ENCODE data around the gene GABARAP.

Gene GABARAP

DNA sequence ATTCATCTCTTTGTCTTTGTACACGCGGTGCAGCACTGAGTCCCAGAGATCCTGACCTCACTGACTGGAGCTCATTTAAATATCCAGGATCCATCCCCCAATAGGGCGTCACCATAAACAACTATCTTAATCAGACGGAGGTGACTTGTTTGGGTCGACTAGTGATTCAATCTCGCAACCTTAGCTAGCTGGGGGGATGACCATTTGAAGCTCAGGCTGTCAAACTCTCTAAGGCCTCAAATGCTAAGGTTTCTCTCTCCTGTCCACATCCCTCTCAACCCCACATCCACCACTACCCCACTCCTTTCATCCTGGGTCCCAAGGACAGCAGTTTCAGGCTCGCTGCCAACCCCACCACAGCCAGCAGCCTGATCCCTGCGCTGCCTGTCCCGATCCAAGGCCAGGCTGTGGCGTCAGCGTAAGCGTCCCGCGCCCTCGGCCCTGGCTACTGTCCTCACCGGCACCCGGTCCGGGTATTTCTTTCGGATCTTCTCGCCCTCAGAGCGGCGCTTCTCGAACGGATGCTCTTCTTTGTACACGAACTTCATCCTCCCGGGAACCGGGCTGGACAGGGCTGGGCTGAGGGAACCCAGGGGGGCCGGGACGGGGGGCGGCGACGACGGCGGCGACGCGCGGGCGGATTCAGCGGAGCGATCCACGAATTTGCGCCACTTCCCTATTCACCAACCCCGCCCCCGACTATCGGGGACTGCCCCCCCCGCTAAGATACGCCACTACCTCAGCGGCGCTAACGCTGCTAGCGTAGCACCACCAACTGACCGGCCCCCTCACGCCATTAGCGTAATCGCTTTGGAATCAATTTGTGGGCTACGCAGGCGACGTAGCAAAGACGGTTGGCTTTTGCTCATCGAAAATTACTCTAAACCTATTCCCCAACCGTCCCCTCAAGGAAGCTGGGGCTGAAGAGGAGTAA lies at the start of gene GABARAP:
TSS of gene GABARAP (minus strand) at position 667 of the 934 bp plus-strand sequence. CDS start at position 548, 119 bp downstream.
- peak; percentile 97 for DNase-seq

DNA sequence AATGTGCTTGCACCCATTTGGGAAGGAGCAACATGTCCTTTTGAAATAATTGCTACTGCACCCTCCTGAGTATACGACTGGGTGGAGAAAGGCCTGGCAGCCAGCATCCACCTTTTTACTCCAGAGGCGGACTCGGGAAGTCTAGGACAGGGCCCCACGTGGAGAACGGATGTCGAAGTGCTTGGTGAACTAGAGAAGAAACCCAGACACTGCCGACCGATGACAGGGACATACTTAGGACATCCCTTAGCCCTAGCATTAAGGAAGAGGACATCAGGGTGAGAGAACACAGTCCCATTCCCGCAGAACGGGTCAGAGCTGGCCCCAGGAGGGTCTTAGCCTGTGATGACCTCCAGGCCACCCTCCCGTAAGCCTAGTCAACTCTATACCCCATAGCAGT lies 48.4 kb upstream of the GABARAP start:
- no peak for DNase-seq

DNA sequence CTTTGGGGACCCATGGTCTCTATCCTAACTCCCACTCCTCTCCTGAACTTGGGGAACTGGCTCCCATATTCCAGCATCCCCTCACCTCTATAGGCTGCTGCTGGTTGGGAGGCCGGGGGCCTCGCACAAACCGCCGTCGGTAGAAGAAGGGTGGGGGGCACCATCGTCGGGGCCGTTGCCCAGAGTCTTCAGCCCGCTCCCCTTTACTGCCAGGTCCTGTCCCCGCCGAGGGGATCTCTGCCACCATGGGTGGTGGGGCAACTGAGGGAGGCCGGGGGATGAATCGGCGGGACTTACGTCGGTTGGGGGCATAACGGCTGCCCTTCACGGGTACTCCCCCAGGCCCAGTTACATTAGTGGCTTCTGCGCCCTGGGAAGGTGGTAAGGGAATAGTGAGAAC lies 47.9 kb upstream of the GABARAP start:
- no peak for DNase-seq

DNA sequence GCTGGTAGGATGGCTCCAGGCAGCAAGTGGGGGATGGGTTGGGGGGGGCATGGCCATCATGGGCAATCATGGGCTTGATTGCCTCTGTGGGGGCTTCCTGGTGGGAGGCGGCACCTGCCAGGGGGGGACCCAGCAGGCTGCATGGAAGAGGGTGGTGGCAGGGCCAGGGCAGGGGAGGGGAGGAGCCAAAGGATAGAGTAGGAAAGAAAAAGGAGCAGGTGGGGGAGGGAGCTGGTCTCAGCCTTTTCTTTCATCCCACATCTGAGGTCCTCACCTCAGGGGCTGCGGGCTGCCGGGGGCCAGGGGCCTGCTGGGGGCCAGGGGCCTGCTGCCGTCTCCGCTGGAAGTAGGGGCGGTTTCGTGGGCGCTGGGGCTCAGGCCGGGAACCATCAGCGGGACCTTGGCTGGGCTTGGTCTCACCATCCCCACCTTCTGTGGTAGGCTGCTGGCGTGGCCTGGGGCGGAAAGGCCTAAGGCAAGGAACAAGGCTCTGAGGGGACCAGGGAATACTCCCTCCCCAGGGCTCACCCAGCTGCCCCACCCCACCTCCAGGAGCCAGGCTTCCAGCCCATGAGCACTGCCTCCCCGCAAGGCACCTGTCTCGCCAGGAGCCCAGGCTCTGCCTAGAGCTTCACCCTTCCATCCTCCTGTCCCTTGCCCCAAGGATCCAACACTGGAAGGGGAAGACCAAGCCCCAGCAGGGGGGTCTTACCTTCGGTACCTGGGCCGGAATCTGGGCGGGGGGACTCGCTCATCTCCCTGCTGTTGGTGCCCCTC lies 47.2 kb upstream of the GABARAP start:
- no peak for DNase-seq

DNA sequence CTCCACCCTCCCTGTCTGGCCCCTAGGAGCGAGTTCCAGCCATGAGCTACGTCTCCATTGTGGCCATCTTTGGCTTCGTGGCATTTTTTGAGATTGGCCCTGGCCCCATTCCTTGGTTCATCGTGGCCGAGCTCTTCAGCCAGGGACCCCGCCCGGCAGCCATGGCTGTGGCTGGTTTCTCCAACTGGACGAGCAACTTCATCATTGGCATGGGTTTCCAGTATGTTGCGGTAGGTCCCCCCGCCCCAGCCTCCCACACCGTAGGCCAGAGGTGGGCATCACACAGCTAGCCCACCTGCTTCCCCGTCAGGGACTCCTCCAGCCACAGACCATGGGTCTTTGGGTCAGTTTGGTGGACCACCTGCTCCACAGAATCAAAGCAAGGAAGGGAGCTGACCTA lies 43.4 kb upstream of the GABARAP start:
- no peak for DNase-seq

DNA sequence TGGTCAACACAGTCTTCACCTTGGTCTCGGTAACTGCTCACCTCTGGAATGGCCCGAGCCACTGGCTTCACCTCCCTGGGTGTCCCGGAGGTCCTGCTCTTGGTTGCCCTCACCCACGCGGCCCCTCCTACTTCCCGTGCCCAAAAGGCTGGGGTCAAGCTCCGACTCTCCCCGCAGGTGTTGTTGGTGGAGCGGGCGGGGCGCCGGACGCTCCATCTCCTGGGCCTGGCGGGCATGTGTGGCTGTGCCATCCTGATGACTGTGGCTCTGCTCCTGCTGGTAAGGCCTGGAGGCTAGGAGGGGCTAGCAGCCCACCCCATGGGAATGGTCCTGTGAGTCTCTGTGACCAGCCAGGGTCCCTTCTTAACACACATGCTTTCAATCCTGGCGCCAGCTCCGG lies 42.7 kb upstream of the GABARAP start:
- DNase-seq = no peak

DNA sequence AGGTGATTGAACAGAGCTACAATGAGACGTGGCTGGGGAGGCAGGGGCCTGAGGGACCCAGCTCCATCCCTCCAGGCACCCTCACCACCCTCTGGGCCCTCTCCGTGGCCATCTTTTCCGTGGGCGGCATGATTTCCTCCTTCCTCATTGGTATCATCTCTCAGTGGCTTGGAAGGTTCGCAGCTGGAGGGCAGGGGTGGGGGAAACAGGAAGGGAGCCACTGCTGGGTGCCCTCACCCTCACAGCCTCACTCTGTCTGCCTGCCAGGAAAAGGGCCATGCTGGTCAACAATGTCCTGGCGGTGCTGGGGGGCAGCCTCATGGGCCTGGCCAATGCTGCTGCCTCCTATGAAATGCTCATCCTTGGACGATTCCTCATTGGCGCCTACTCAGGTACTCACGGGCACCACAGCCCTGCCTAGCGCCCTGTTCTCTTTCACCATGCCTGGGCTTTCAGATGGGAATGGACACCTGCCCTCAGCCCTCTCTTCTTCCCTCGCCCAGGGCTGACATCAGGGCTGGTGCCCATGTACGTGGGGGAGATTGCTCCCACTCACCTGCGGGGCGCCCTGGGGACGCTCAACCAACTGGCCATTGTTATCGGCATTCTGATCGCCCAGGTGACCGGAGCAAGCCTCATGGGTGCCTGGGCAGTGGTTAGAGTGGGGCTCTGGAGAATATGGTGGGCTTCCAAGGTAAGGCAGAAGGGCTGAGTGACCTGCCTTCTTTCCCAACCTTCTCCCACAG lies 41.4 kb upstream of the GABARAP start:
- DNase-seq = no peak

DNA sequence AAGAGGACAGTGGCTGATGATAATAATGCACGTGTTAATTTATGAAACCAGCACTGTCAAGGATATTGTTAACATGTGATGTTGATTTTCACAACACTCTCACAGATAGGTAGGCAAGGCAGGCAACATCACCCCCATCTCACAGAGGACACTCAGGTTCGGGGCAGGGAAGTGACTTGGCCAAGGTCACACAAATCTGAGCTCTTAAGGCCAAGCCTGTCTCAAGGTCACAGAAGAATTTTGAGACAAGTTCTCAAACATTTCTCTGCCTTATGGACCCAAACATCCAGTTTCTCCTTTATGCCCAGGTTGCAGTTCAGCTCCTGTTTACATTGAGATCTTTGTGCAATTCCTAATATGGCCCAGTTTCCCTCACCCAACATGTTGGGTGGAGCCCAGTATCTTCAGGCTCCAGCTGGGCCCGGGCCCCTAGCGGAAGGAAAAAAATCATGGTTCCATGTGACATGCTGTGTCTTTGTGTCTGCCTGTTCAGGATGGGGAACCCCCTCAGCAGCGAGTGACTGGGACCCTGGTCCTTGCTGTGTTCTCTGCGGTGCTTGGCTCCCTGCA lies 40.6 kb upstream of the GABARAP start:
- DNase-seq = peak in 1 of 2 experiments; percentile 25

DNA sequence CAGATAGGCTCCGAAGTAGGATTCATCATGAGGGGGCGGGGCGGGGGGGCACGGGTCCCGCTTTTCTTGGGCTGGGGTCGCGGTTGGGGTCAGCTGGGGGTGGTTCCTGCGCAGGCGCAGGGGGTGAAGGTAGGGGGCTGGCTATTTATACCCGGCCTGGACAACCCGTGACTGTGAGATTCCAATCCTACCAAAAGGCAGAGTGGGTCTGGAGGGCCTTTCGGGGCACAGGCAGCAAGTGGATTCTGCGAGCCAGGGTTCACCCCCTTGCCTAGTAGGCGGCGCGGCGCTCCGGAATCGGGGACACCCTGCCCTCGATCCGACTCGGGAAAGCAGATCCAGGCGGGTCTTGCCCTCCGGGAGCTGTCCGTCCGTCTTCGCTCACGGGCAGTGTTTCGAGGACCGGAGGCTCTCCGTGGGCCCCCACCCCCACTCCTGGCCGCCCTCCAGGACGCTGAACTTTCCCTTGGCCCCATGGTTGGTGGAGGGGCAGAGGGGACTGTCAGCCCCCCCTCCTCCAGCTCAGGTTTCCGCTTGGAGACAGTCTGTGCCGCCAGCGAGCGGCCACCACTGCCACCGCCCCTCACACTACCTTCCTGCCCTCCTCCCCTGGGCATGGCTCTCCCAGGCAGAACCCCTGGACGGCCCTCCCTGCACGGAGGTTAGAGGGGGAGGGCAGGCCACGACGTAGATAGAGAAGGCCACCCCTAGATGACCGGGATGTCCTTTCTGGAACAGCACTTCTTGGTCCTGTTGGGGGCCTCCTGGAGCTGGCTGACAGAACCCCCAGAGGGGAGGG lies 39.9 kb upstream of the GABARAP start:
- peak; percentile 26 for DNase-seq

DNA sequence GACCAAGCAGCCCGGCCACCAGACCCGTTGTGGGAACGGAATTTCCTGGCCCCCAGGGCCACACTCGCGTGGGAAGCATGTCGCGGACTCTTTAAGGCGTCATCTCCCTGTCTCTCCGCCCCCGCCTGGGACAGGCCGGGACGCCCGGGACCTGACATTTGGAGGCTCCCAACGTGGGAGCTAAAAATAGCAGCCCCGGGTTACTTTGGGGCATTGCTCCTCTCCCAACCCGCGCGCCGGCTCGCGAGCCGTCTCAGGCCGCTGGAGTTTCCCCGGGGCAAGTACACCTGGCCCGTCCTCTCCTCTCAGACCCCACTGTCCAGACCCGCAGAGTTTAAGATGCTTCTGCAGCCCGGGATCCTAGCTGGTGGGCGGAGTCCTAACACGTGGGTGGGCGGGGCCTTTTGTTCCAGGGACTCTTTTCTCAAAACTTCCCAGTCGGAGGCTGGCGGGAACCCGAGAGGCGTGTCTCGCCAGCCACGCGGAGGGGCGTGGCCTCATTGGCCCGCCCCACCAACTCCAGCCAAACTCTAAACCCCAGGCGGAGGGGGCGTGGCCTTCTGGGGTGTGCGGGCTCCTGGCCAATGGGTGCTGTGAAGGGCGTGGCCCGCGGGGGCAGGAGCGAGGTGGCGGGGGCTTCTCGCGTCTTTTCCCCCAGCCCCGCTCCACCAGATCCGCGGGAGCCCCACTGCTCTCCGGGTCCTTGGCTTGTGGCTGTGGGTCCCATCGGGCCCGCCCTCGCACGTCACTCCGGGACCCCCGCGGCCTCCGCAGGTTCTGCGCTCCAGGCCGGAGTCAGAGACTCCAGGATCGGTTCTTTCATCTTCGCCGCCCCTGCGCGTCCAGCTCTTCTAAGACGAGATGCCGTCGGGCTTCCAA lies 39.1 kb upstream of the GABARAP start, which contains the start of gene SLC2A4:
TSS of gene SLC2A4 (plus strand) at position 645 of the 879 bp plus-strand sequence. CDS start at position 862, 217 bp downstream.
- peak; percentile 94 for DNase-seq

DNA sequence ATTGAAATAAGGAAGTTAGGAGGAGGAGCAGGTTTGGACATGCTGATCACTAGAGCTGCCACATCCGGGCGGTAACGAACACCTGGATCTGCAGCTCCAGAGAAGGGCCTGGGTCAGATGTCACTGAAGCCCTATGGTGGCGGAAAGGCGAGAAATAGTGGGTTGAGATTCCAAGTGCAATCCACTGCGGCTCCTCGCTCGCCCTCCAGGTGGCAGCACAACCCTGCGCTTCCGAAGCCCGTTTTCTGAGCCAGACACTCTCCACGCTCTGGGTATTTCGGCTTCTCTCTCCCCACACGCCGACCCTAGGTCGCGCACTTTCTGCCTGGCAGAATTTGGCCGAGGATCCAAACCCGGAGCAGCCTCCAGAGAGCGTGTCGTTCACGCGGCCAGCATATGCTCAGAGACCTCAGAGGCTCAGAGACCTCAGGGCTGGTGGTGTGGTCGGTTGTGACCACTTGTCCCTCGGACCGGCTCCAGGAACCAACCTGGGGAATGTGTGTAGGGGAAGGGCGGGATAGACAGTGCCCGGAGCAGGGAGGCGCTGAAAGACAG lies 38.3 kb upstream of the GABARAP start:
- peak; percentile 93 to 94 for DNase-seq

DNA sequence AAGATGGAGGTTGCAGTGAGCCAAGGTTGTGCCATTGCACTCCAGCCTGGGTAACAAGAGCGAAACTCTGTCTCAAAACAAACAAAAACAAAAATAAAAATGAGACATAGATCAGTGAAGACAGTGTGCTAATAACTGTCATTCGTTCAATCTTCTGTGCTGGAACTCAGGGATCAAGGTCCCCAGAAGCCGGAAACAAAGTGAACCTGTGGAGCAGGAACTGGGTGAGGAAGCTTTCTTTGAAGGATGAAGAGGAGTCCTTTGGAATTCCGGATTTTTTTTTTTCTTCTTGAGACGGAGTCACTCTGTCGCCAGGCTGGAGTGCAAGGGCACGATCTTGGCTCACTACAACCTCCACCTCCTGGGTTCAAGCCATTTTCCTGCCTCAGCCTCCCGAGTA lies 37.2 kb upstream of the GABARAP start:
- DNase-seq = no peak

DNA sequence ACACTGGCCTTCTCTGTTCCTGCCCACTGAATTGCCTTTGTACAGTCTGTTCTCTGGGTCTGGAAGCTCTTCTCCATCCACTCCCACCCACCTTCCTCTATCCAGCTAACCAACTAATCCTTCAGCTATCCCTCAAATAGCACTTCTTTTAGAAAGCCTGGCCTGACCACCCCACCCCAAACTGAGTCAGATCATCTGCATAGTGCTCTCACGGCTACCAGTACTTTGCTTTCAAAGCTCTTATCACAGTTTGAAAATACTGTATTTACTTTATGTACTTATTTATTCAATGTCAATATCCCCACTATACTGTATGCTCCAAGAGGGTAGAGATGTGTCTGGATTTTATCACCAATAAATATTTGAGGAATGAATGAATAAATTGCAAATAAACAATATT lies 24.5 kb upstream of the GABARAP start:
- DNase-seq = no peak

DNA sequence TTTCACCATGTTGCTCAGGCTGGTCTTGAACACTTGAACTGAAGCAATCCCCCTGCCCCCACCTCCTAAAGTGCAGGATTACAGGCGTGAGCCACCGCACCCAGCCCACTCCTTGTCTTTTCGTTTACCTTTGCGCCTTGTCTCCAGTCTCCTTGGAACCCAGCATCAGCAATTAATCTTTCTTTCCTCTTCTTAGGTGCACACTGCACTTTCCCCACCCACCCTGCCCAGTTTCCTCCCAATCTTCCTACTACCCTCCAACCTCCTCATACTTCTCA lies 21.5 kb upstream of the GABARAP start:
- DNase-seq = no peak

DNA sequence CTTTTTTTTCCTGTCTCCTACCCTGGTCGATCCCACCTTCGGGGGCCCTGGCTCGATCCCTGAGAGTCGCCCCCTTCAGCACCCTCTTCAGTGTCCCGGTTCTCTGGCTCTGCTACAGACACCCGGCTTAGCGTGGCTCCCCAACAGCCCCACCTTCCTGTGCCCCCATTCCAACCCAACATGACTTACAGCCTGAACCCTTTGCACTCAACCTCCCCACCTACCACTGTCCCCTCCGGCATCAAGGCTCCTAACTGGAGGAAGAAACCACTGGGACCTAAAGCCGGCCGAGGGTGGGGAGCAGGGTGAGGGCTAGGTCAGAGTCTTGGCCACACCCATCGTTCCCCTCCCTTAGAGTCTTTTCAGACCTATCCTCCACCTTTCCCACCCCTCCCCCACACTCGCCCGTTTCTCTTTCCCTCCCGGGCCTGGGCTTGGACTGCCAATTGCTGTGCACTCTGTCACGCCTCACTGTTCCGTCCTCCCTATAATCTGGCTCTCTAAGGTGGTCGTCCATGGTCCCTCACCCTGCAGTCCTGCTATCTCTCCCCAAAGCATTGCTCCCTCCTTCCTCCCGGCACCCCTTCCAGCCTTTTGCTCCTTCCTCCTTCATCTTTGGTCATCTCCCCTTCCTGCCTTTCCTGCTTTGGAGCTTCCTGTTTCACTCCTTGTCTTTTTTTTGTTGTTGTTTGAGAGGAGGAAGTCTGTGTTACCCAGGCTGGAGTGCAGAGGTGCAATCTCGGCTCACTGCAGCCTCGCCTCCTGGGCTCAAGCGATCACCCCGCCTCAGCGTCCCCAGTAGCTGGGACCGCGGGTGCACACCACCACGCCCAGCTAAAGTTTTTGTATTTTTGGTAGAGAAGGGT lies 20.9 kb upstream of the GABARAP start:
- DNase-seq = no peak

DNA sequence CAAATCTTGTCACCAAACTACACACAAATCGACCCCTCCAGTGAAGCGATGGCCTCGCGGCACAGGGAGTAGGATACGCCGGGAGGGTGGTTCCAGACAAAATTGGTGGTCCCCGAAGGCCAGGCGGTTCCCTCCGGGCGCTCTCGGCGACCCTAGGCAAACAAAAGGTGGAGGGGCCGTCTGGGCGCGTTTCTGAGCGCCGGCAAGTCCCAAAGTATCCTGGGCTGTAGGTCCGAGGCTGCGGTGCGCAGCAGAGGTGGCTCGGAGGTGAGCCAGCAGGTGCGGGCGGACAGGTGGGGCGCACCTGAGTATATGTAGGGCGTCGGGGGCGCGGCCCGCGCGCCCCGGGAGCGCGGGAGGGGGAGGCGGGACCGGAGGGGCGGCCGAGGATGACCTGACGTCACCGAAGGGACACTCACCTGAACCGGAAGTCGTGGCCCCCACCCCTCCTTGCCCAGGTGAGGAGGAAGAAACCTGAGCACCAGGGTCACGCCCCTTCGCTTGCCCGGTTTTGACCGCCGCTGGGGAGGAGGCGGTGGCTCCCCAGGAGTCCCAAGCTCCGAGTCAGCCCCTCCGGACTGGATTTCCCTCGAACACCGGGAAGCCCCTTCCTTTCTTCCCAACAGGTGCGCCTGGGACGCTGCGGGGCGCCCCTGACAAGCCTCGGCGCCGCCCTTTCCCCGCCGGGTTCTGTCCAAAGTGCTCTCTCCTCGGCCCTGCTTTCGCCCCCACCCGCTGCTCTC lies 20.1 kb upstream of the GABARAP start, which contains the start of gene CLDN7:
TSS of gene CLDN7 (minus strand) at position 287 of the 743 bp plus-strand sequence. CDS start 435 bp downstream, outside the sequence.
- DNase-seq = no peak

DNA sequence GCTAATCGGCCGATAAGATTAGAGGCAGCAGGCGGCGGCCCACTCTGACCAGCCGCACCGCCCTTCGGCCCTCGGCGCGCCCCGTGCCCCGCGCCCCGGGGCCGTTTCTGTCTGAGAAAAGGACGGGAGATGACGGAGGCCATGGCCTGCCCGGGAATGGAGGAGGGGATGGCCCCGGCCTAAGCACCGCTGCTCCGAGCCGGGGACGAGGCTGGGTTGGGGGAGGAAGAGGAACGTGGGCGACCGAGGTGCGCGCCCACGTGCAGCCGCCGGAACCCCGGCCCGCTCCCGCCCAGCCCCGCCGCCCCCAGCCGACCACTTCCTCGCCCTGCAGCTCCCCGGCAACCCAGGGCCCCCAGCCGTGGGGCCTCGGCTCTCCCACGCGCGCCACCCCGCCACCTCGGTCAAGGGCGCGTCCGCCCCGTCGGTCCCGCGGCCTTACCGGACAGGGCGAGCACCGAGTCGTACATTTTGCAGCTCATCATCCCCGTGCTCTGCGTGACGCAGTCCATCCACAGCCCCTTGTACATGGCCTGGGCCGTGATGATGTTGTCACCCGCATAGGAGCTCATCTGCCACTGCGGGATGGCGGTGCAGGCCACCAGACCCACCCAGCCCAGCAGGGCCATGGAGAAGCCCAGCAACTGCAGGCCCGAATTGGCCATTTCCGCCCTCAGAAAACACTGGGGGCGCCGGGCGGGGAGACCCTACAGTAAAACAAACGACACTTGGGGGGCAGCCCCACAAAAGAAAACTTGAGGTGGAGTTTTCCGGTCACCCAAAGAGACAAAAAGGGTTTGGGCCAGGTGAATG lies 19.3 kb upstream of the GABARAP start:
- DNase-seq = peak in 1 of 2 experiments; percentile 50
